Measurements from ENCODE around the gene GOLT1B. TPM values are rescaled to one million over a fixed set of nuclear protein-coding genes. Genes with fewer than 3 reads are reported as not detected.

Gene GOLT1B
- total and polyA plus RNA-seq, 2 of the 8 experiments (the other 6 are each of a cell fraction or from before 2014, with no cell fraction given) = 18.3 to 38.3 TPM

DNA sequence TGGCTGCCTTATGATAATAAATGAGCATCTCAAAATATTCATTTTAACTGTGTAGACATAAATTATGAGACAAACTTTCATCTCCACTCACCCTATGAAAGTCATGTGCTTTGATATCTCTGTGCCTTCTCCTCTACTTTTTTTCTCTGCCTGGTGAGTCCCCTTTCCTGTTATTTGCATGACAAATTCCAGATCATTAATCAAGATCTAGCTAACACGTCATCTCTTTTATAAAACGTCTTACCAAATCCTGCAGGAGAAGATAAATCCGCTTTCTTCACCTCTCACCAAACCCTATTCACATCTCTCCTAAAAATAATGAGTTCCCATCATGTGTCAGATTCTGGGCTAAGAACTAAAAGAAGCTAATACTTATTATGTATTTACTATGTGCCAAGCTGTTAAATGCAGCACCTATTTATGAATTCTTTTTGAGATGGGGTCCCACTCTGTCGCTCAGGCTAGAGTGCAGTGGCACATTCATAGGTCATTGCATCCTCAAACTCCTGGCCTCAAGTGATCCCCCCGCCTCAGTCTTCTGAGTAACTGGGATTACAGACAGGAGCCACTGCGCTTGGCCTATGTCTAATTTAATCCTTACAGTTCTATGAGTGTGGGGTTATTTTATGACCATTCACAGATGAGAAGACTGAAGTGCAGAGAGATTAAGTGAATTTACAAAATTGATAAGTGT, 51.2 kb downstream of the GOLT1B start:
- Histone ChIP-seq H2BK12ac (ENCODE audit: low read depth, low read length) (no peak overlapping the region), H3K9ac (replicated peaks in 1 of 4; ENCODE audit: extremely low read depth in 1 of 4, low read depth in 3 of 4, low read length in 3 of 4) (no peak overlapping the region), H3K4ac (replicated peaks; ENCODE audit: insufficient read length, low read depth, low read length) (no peak overlapping the region), H4K8ac (ENCODE audit: extremely low read depth, insufficient read depth, low read length) (no peak overlapping the region), H4K5ac (ENCODE audit: insufficient read length, low read depth, low read length) (no peak overlapping the region), H3K4me3 (ENCODE audit: extremely low read depth in 1 of 4, insufficient read depth in 2 of 4, low read depth in 3 of 4, low read length in 4 of 4) (no peak overlapping the region), H3K9me3 (ENCODE audit: insufficient read depth in 2 of 2, low read depth in 1 of 2, low read length in 1 of 2) (no peaks in the 10 kb centered on the region), H4K91ac (replicated peaks; ENCODE audit: insufficient read length, low read length) (no peak overlapping the region), H2AFZ (ENCODE audit: low read length) (no peak overlapping the region), H2BK5ac (ENCODE audit: low read depth, low read length) (no peak overlapping the region), H3K79me1 (ENCODE audit: low read depth, low read length) (no peaks in the 10 kb centered on the region), H4K20me1 (replicated peaks in 1 of 2; ENCODE audit: control insufficient read depth in 1 of 2, insufficient read depth in 2 of 2, low read length in 2 of 2) (no peaks in the 10 kb centered on the region), H3K23me2 (ENCODE audit: low read depth, low read length) (no peaks in the 10 kb centered on the region), H3K4me1 (replicated peaks in 1 of 4; ENCODE audit: control insufficient read depth in 3 of 4, insufficient read depth in 4 of 4, low read length in 3 of 4) (no peaks in the 10 kb centered on the region), H3K79me2 (ENCODE audit: control insufficient read depth in 1 of 2, insufficient read depth in 2 of 2, low read length in 2 of 2) (no peaks in the 10 kb centered on the region), H2BK120ac (replicated peaks; ENCODE audit: low read depth, low read length) (no peak overlapping the region), H3K36me3 (ENCODE audit: control insufficient read depth in 2 of 4, insufficient read depth in 4 of 4, low read length in 3 of 4) (no peaks in the 10 kb centered on the region), H3K4me2 (ENCODE audit: insufficient read depth in 1 of 2, low read depth in 2 of 2, low read length in 2 of 2) (no peak overlapping the region), H2BK15ac (ENCODE audit: low read length) (no peak overlapping the region), H2AK5ac (ENCODE audit: low read depth, low read length) (no peak overlapping the region), H3K27me3 (replicated peaks in 1 of 4; ENCODE audit: control insufficient read depth in 3 of 4, extremely low read depth in 1 of 4, insufficient read depth in 3 of 4, low read length in 3 of 4) (no peaks in the 10 kb centered on the region), H3K27ac (ENCODE audit: low read depth, low read length) (no peak overlapping the region), H3K14ac (ENCODE audit: insufficient read length) (no peak overlapping the region), H3K23ac (ENCODE audit: insufficient read length) (no peak overlapping the region), H3K18ac (ENCODE audit: extremely low read depth, low read length) (no peak overlapping the region), H3K56ac (replicated peaks; ENCODE audit: insufficient read length, low read depth, low read length) (no peak overlapping the region), H2BK20ac (ENCODE audit: low read length) (no peak overlapping the region)
- WGBS, 2 experiments (ENCODE audit: extremely low coverage in 1 of 2, insufficient coverage in 1 of 2, insufficient read length in 1 of 2, insufficient replicate concordance in 2 of 2, low coverage in 1 of 2, low lambda C conversion rate in 2 of 2, missing lambda C conversion rate in 1 of 2) = 70% methylated on average over 6 of the region's 6 CpGs; no CpG with 5 or more reads in 1 of the 2 experiments
- no peak for TF ChIP-seq RXRA (IDR thresholded peaks at IDR 0.05; ENCODE audit: insufficient read depth, low read depth, low read length)
- no peak for TF ChIP-seq MAFK (IDR thresholded peaks at IDR 0.05; ENCODE audit: low read depth, low read length)
- TF ChIP-seq CEBPB (IDR thresholded peaks at IDR 0.05; ENCODE audit: low read depth, low read length) = no peak
- ChIA-PET POLR2A (ENCODE audit: partially characterized antibody) (no interaction called here), CTCF (ENCODE audit: partially characterized antibody) (interaction anchor here (0.6 to 1.8 kb wide), 5 partner anchors 10 to 439 kb away, joined by 3 to 7 read pairs (median 3); no protein-coding TSS in a partner anchor)
- FAIRE-seq (no peak), DNase-seq (ENCODE audit: low read depth in 1 of 2, low spot score in 2 of 2) (no peak)

Data from H1 (cell line).